ENCODE data around the gene TMEM63B. TPM values are rescaled to one million over a fixed set of nuclear protein-coding genes. Genes with fewer than 3 reads are reported as not detected.
"Not testable (repeated sequence)": the region's sequence is repeated elsewhere in the genome, so short reads cannot be mapped to it uniquely, and the experiment has no call there.

The TMEM63B gene
- total RNA-seq, 2 experiments from 2014 or later, result 11.1 to 11.6 TPM

- Mint-ChIP-seq H3K27me3 (no peaks in the 10 kb centered on the region), H3K4me3 (no peak overlapping the region), H3K4me1 (peaks cover 14% of the 10 kb centered on the region), H3K27ac (no peak overlapping the region), H3K9me3 (ENCODE audit: low read depth) (no peaks in the 10 kb centered on the region), H3K36me3 (no peaks in the 10 kb centered on the region)
- DNase-seq (no peak), ATAC-seq (no peak)
- CTCF ChIA-PET, result interaction anchor here (0.7 to 1.7 kb wide), 2 partner anchors 12 to 19 kb away, joined by 3 to 6 read pairs; no protein-coding TSS in a partner anchor
These were observed 5.1 kb downstream of the TMEM63B start for GRCh38 chr6:44132476-44132875.

- no peak overlapping the region for H3K27ac Mint-ChIP-seq
- no peaks in the 10 kb centered on the region for H3K36me3 Mint-ChIP-seq
- no peaks in the 10 kb centered on the region for H3K9me3 Mint-ChIP-seq (ENCODE audit: low read depth)
- H3K4me3 Mint-ChIP-seq, result no peak overlapping the region
- DNase-seq (no peak), ATAC-seq (no peak)
- CTCF ChIA-PET, result interaction anchor here (1.7 kb wide), 1 partner anchor 18 kb away, joined by 6 read pairs; no protein-coding TSS in a partner anchor
- H3K27me3 Mint-ChIP-seq, result no peaks in the 10 kb centered on the region
- peaks cover 12% of the 10 kb centered on the region for H3K4me1 Mint-ChIP-seq
These were observed 5.9 kb downstream of the TMEM63B start for GRCh38 chr6:44133003-44133931.

GRCh38 chr6:44133981-44134711, 6.8 kb downstream of the TMEM63B start:
- no peak for ATAC-seq
- Mint-ChIP-seq H3K27ac (no peak overlapping the region), H3K4me3 (no peak overlapping the region)

DNA sequence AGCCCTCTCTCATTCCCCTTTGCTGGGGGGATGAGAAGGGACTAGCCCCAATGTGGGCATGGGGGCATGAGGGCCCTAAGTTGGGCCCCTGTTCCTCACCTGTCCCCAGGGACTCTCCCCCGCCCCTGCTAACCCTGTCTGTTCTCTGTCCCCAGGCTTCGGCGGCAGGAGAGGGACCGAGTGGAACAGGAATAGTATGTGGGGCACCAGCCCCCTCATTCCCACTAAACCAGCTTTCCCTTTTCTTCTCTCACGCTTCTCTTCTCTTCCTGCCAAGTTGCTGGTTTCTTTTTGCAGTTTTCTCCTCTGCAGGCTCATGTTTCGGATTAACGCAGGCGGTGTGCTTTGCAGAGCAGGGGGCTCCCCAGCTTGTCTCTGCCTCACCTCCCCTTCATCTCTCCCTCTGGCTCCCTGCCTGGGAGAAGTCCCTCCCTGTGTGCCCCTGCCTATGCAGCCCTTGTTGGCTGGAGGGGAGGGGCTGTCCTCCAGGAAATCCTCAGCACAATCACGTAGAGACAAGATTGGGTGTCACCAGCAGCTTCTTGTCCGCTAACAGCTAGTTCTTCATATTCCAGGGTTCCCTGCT, 7.9 kb downstream of the TMEM63B start:
- no peak overlapping the region for H3K4me3 Mint-ChIP-seq
- H3K27ac Mint-ChIP-seq, result no peak overlapping the region
- ATAC-seq (no peak), DNase-seq (no peak)
- H3K27me3 Mint-ChIP-seq, result no peaks in the 10 kb centered on the region
- H3K36me3 Mint-ChIP-seq, result no peaks in the 10 kb centered on the region
- H3K4me1 Mint-ChIP-seq, result peaks cover 7% of the 10 kb centered on the region
- CTCF ChIA-PET, result interaction anchor here (0.8 kb wide), 1 partner anchor 16 kb away, joined by 3 read pairs; no protein-coding TSS in a partner anchor
- H3K9me3 Mint-ChIP-seq (ENCODE audit: low read depth), result no peaks in the 10 kb centered on the region

More at GRCh38 chr6:44133981-44134711, 6.8 kb downstream of the TMEM63B start:
- CTCF ChIA-PET, result no interaction called here
- Mint-ChIP-seq H3K36me3 (no peaks in the 10 kb centered on the region), H3K27me3 (no peaks in the 10 kb centered on the region), H3K9me3 (ENCODE audit: low read depth) (no peaks in the 10 kb centered on the region), H3K4me1 (peaks cover 8% of the 10 kb centered on the region)
- DNase-seq, result no peak

DNA sequence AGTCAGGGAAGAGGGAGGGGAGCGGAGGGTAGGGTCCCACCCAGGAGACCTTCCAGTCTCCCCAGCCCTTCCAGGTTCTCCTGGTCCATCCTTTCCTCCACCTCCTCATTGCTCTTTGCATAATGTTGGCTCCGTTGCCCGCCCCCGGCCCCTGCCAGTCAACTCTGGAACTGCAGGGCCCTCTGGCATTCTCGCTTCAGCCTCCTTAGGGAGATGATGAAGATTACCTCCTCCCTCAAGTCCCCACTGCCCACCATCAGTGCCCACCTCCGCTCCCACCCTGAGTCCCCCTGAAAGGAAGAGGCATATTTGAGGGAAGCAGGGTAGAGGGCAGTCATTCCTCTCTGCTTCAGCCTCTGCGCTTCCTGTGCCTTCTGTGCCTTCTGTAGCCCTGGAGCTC, 8.5 kb downstream of the TMEM63B start:
- no peaks in the 10 kb centered on the region for H3K36me3 Mint-ChIP-seq
- H3K9me3 Mint-ChIP-seq (ENCODE audit: low read depth), result no peaks in the 10 kb centered on the region
- H3K27ac Mint-ChIP-seq, result no peak overlapping the region
- ATAC-seq (no peak), DNase-seq (no peak)
- H3K4me3 Mint-ChIP-seq, result no peak overlapping the region
- CTCF ChIA-PET, result interaction anchor here (0.8 kb wide), 1 partner anchor 15 kb away, joined by 3 read pairs; no protein-coding TSS in a partner anchor
- H3K27me3 Mint-ChIP-seq, result no peaks in the 10 kb centered on the region
- H3K4me1 Mint-ChIP-seq, result peaks cover 7% of the 10 kb centered on the region

DNA sequence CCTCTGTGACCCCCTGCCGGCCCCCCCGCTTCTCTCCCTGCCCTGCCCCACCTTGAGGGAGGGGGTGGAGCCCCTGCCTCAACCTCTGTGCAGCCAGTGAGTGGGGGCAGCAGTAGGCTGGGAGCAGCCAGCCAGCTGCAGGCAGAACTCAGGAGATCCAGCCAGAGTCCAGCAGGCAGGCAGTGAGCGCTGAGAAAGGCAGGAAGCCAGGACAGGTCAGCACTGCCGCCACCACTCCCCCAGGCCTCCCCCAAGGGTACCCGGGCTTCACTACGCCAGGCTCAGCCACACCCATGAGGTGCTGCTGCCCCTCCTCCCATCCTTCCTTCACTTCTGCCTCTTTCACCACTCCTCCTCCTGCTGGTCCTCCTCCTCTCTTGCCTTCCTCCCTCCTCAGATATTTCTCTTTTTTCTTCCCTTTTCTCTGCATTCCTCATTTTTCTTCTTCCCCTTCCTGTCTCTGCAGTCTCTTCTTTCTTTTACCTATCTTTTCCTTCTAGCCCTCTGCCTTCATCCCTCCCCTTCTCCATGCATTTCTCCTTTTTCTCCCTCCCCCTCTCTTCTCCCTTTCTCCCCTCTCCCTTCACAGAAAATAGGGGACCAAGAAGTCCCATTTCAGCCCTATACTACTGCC, 11.5 kb downstream of the TMEM63B start:
- H3K4me1 Mint-ChIP-seq, result no peaks in the 10 kb centered on the region
- ATAC-seq (no peak), DNase-seq (no peak)
- no peaks in the 10 kb centered on the region for H3K36me3 Mint-ChIP-seq
- no peaks in the 10 kb centered on the region for H3K9me3 Mint-ChIP-seq (ENCODE audit: low read depth)
- no peak overlapping the region for H3K27ac Mint-ChIP-seq
- H3K27me3 Mint-ChIP-seq, result no peaks in the 10 kb centered on the region
- H3K4me3 Mint-ChIP-seq, result no peak overlapping the region
- CTCF ChIA-PET, result no interaction called here

GRCh38 chr6:44139351-44139743, 12.0 kb downstream of the TMEM63B start:
- Mint-ChIP-seq H3K9me3 (ENCODE audit: low read depth) (no peaks in the 10 kb centered on the region), H3K36me3 (no peaks in the 10 kb centered on the region), H3K27me3 (no peaks in the 10 kb centered on the region), H3K27ac (no peak overlapping the region), H3K4me1 (no peaks in the 10 kb centered on the region), H3K4me3 (no peak overlapping the region)
- no peak for DNase-seq
- no peak for ATAC-seq
- CTCF ChIA-PET, result no interaction called here

- Mint-ChIP-seq H3K4me1 (peaks cover 5% of the 10 kb centered on the region), H3K4me3 (no peak overlapping the region), H3K36me3 (no peaks in the 10 kb centered on the region), H3K27ac (no peak overlapping the region), H3K9me3 (ENCODE audit: low read depth) (no peaks in the 10 kb centered on the region), H3K27me3 (no peaks in the 10 kb centered on the region)
- CTCF ChIA-PET, result no interaction called here
- ATAC-seq, result no peak
- no peak for DNase-seq
These were observed 15.5 kb downstream of the TMEM63B start for GRCh38 chr6:44142835-44143234.

GRCh38 chr6:44143731-44144130, 16.4 kb downstream of the TMEM63B start:
- Mint-ChIP-seq H3K4me1 (peaks cover 5% of the 10 kb centered on the region), H3K4me3 (no peak overlapping the region), H3K36me3 (no peaks in the 10 kb centered on the region), H3K9me3 (ENCODE audit: low read depth) (no peaks in the 10 kb centered on the region), H3K27me3 (no peaks in the 10 kb centered on the region), H3K27ac (peak overlapping the region; percentile 53)
- CTCF ChIA-PET, result interaction anchor here (0.8 kb wide), 1 partner anchor 11 kb away, joined by 3 read pairs; no protein-coding TSS in a partner anchor
- ATAC-seq, result no peak
- DNase-seq, result no peak

DNA sequence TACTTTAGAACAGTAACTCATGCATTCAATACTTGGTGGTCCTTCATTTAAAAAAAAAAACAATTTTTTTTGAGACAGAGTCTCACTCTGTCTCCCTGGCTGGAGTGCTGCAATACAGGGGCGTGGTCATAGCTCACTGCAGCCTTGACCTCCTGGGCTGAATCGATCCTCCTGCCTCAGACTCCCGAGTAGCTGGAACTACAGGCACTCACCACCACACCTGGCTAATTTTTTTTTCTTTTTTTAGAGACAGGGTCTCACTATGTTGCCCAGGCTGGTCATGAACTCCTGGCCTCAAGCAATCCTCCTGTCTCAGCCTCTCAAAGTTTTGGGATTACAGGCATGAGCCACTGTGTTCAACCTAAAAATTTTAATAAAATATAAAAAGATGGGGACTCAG, 17.2 kb downstream of the TMEM63B start:
- not testable (repeated sequence) for H3K9me3 Mint-ChIP-seq (ENCODE audit: low read depth); H3K27me3 Mint-ChIP-seq; ATAC-seq; H3K4me3 Mint-ChIP-seq; H3K36me3 Mint-ChIP-seq; H3K4me1 Mint-ChIP-seq; H3K27ac Mint-ChIP-seq; DNase-seq
- CTCF ChIA-PET, result interaction anchor here (0.7 to 0.8 kb wide), 3 partner anchors 12 to 253 kb away, joined by 3 read pairs; no protein-coding TSS in a partner anchor

DNA sequence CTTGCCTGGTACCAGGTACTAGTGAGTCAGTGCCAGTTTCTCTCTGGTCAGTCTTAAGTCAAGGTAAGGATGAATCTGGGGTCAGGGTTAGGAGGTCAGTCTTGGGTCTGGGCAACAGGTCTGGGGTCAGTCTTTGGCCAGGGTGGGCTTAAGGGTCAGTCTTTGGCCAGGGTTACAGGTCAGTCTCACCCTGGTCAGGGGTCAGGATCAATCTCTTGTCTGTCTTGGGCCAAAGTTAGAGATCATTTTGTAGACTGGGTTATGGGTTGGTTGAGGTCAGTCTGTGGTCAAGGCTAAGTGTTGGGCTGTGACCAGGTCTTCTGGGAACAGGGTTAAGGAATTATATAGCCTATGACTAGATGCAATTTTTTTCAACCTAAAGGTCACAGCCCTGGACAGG, 18.5 kb downstream of the TMEM63B start:
- Mint-ChIP-seq H3K36me3 (no peaks in the 10 kb centered on the region), H3K4me1 (peaks cover 5% of the 10 kb centered on the region), H3K9me3 (ENCODE audit: low read depth) (no peaks in the 10 kb centered on the region), H3K27ac (peak overlapping the region; percentile 23), H3K27me3 (no peaks in the 10 kb centered on the region), H3K4me3 (no peak overlapping the region)
- CTCF ChIA-PET, result no interaction called here
- DNase-seq, result no peak
- no peak for ATAC-seq

DNA sequence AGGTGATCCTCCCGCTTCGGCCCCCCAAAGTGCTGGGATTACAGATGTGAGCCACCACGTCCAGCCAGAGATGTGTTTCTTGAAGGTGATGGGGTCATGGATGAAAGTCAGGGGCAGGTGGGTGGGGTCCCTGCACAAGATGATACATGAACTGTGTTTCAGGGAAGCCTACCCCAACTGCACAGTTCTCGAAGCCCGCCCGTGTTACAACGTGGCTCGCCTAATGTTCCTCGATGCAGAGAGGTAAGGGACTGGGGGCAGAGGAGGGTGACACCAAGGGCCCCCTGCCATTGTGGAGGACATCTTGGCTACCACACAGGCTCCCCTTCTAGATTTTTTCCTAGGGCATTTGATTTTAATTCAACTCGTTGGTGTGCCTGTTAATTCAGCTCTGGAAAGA, 19.3 kb downstream of the TMEM63B start:
- no peaks in the 10 kb centered on the region for H3K9me3 Mint-ChIP-seq (ENCODE audit: low read depth)

GRCh38 chr6:44147256-44147655, 19.9 kb downstream of the TMEM63B start:
- no peaks in the 10 kb centered on the region for H3K9me3 Mint-ChIP-seq (ENCODE audit: low read depth)
- ATAC-seq, result no peak
- no peak for DNase-seq
- H3K36me3 Mint-ChIP-seq, result no peaks in the 10 kb centered on the region
- no peaks in the 10 kb centered on the region for H3K27me3 Mint-ChIP-seq
- H3K4me3 Mint-ChIP-seq, result no peak overlapping the region
- H3K27ac Mint-ChIP-seq, result no peak overlapping the region
- CTCF ChIA-PET, result interaction anchor here (4.8 kb wide), 1 partner anchor 50 kb away, joined by 61 read pairs; no protein-coding TSS in a partner anchor
- peaks cover 8% of the 10 kb centered on the region for H3K4me1 Mint-ChIP-seq

More for the DNA sequence above, 19.3 kb downstream of the TMEM63B start:
- Mint-ChIP-seq H3K36me3 (no peaks in the 10 kb centered on the region), H3K27ac (no peak overlapping the region), H3K27me3 (no peaks in the 10 kb centered on the region), H3K4me1 (peaks cover 7% of the 10 kb centered on the region), H3K4me3 (no peak overlapping the region)
- DNase-seq (no peak), ATAC-seq (no peak)
- CTCF ChIA-PET, result no interaction called here
